GM12878 (cell line): ENCODE measurements around the gene SUMF1. TPM values are rescaled to one million over a fixed set of nuclear protein-coding genes. Genes with fewer than 3 reads are reported as not detected.

Experiments used
- ATAC-seq: fragments of 200-7000 bp; cut with Tn5 transposase; 3 replicates; pipeline ENCODE4 v1.9.1; 2020; ENCODE audit warnings: mild to moderate bottlenecking, moderate library complexity
- BruUV-seq: library from RNA; stranded (reverse); fragments of 400-500 nt; replicated peaks from 2 replicates; lab custom pipeline; 2021; lab: Mats Ljungman, UMichigan
- CTCF ChIA-PET: fragments of 300-600 bp; sonication (Branson Sonifier 250); formaldehyde crosslinking; extraction: SDS; loops from one replicate; lab custom pipeline; 2021; ENCODE audit warnings: inconsistent platforms; lab: Yijun Ruan, JAX
- POLR2A ChIA-PET: fragments of 350-600 bp; formaldehyde crosslinking; extraction: SDS; loops from one replicate; lab custom pipeline; 2021; ENCODE audit warnings: inconsistent platforms; lab: Charles Lee
- RAD21 ChIA-PET: fragments of 300-600 bp; sonication (Branson Sonifier 250); formaldehyde crosslinking; loops from one replicate; lab custom pipeline; 2023; ENCODE audit warnings: antibody characterized with exemption; ENCODE audit not compliant: unreplicated experiment; lab: Charles Lee
- SMC1A ChIA-PET: fragments of 300-600 bp; sonication (Branson Sonifier 250); formaldehyde crosslinking; loops from one replicate; lab custom pipeline; 2023; ENCODE audit not compliant: unreplicated experiment, uncharacterized antibody; lab: Charles Lee
- DNase-seq: peaks from one replicate; pipeline ENCODE4 v3.0.0-alpha.2; 2011; ENCODE audit warnings: low read depth, low spot score
- FAIRE-seq: peaks from 3 replicates; lab custom pipeline; 2011; peaks lifted over from hg19 to GRCh38; lab: Jason Lieb, UNC
- H2AFZ ChIP-seq: 2 replicates; pipeline ENCODE4 v1.6.0; 2011; ENCODE audit warnings: low read depth, low read length, control low read depth; ENCODE audit not compliant: control insufficient read depth
- H3K27ac ChIP-seq: 2 replicates; pipeline ENCODE4 v1.5.1; 2011; ENCODE audit warnings: control low read depth; ENCODE audit not compliant: control insufficient read depth, insufficient read depth
- H3K27me3 ChIP-seq, 2 experiments: replicated peaks in 1 of 2; 2 replicates each; pipeline versions ENCODE4 v1.6.0 to v1.6.1; 2011; ENCODE audit warnings: low read length in 1 of 2; ENCODE audit not compliant: control insufficient read depth in 2 of 2, insufficient read depth in 2 of 2
- H3K36me3 ChIP-seq, 2 experiments: 2 replicates each; pipeline ENCODE4 v1.5.1; 2011; ENCODE audit warnings: low read length in 1 of 2; ENCODE audit not compliant: control insufficient read depth in 2 of 2, insufficient read depth in 2 of 2
- H3K4me1 ChIP-seq: 2 replicates; pipeline ENCODE4 v1.6.1; 2011; ENCODE audit warnings: mild to moderate bottlenecking, low read length, moderate library complexity, mixed read lengths; ENCODE audit not compliant: control insufficient read depth, insufficient read depth
- H3K4me2 ChIP-seq: 2 replicates; pipeline ENCODE4 v1.6.0; 2011; ENCODE audit warnings: control low read depth; ENCODE audit not compliant: control insufficient read depth, insufficient read depth
- H3K4me3 ChIP-seq: fragments of 200-600 bp; sonication (generic); 2 replicates; pipeline ENCODE4 v1.5.1; 2016
- H3K79me2 ChIP-seq: 2 replicates; pipeline ENCODE4 v1.6.0; 2011; ENCODE audit warnings: low read length; ENCODE audit not compliant: control insufficient read depth, insufficient read depth
- H3K9ac ChIP-seq: 2 replicates; pipeline ENCODE4 v1.8.0; 2011; ENCODE audit warnings: low read length, control low read depth, mixed read lengths; ENCODE audit not compliant: control insufficient read depth, insufficient read depth
- H3K9me3 ChIP-seq: replicated peaks from 3 replicates; pipeline ENCODE4 v1.5.1; 2011; ENCODE audit warnings: mild to moderate bottlenecking, low read length; ENCODE audit not compliant: control insufficient read depth, insufficient read depth
- H4K20me1 ChIP-seq: 2 replicates; pipeline ENCODE4 v1.6.0; 2011; ENCODE audit not compliant: control insufficient read depth, insufficient read depth
- CREB1 ChIP-seq: IDR thresholded peaks from 2 replicates; pipeline ENCODE4 v1.6.1; 2012; ENCODE audit warnings: low read depth, mild to moderate bottlenecking, inconsistent platforms
- DPF2 ChIP-seq: fragments of 450-650 bp; IDR thresholded peaks from 2 replicates; pipeline ENCODE4 v1.6.1; 2017; ENCODE audit warnings: mild to moderate bottlenecking
- GATAD2B ChIP-seq: fragments of 450-650 bp; conservative IDR thresholded peaks from 2 replicates; pipeline ENCODE4 v1.6.1; 2017; ENCODE audit warnings: low read depth, mild to moderate bottlenecking, moderate library complexity
- HDAC6 ChIP-seq: fragments of 200-600 bp; sonication (generic); IDR thresholded peaks from one replicate; pipeline ENCODE4 v1.8.0; 2017; ENCODE audit warnings: antibody characterized with exemption; ENCODE audit not compliant: unreplicated experiment
- KLF5 ChIP-seq: fragments of 450-650 bp; IDR thresholded peaks from 2 replicates; pipeline ENCODE4 v1.6.1; 2014; ENCODE audit warnings: mild to moderate bottlenecking; ENCODE audit not compliant: partially characterized antibody
- NRF1 ChIP-seq: conservative IDR thresholded peaks from 2 replicates; pipeline ENCODE4 v1.6.1; 2011; ENCODE audit warnings: mild to moderate bottlenecking, low read depth, low read length, improper control_type of control experiment
- SIX5 ChIP-seq: IDR thresholded peaks from 2 replicates; pipeline ENCODE4 v1.6.1; 2011; ENCODE audit warnings: mild to moderate bottlenecking, low read depth, low read length, moderate library complexity; ENCODE audit not compliant: severe bottlenecking
- SMAD1 ChIP-seq: fragments of 450-650 bp; IDR thresholded peaks from 2 replicates; pipeline ENCODE4 v1.6.1; 2018; ENCODE audit warnings: mild to moderate bottlenecking, low read depth; ENCODE audit not compliant: partially characterized antibody
- TAF1 ChIP-seq: IDR thresholded peaks from 2 replicates; pipeline ENCODE4 v1.6.1; 2011; ENCODE audit warnings: mild to moderate bottlenecking, low read depth, low read length, borderline replicate concordance
- ZNF217 ChIP-seq: fragments of 450-650 bp; IDR thresholded peaks from 2 replicates; pipeline ENCODE4 v1.6.1; 2017; ENCODE audit warnings: antibody characterized with exemption, mild to moderate bottlenecking
- ZNF622 ChIP-seq: fragments of 450-650 bp; IDR thresholded peaks from 2 replicates; pipeline ENCODE4 v1.6.1; 2017; ENCODE audit warnings: mild to moderate bottlenecking, inconsistent platforms
- WGBS: methylation state at CpG from one replicate; pipeline ENCODE4 v1.1.6; 2016; ENCODE audit warnings: low lambda C conversion rate; ENCODE audit not compliant: insufficient replicate concordance, insufficient coverage; ENCODE audit errors: missing lambda C conversion rate; 5-methylcytosine and 5-hydroxymethylcytosine counted together
- in situ Hi-C: fragments of 300-500 bp; cut with MboI; formaldehyde crosslinking; loops from 9 replicates; pipeline ENCODE4 v1.14.3; 2018; ENCODE audit warnings: mixed read lengths
- intact Hi-C: fragments of 100-400 bp; cut with micrococcal nuclease; formaldehyde crosslinking; loops from one replicate; pipeline ENCODE4 v1.14.2; 2022; ENCODE audit not compliant: unreplicated experiment
- polyA plus RNA-seq, 11 experiments: library from polyadenylated mRNA; depleted of rRNA in 4 of 11; unstranded in 6 of 11; stranded (reverse) in 5 of 11; fragments of >200 nt; fragmentation: Nextera tagmentation in 4 of 11; fragmentation: Illumina TruSeq in 1 of 11; extraction: Ambion mirVana in 4 of 11; extraction: Trizol in 1 of 11; gene quantifications; 1 replicate in 1 of 11; 2 replicates in 10 of 11; pipeline versions ENCODE4 v1.2.1 to v1.2.3, GENCODE V29; 2011 to 2016; ENCODE audit warnings: inconsistent platforms in 2 of 11, missing spikeins in 2 of 11, low read depth in 1 of 11
- total RNA-seq, 4 experiments: library from RNA; depleted of rRNA in 3 of 4; stranded (reverse); fragments of >200 nt in 3 of 4; fragmentation: Illumina TruSeq in 1 of 4; extraction: Trizol in 1 of 4; gene quantifications; 2 replicates each; pipeline versions ENCODE4 v1.2.1 to v1.2.3, GENCODE V29; 2013 to 2021
- TF ChIP-seq, protein P1 (sequence below), 3 experiments: IDR thresholded peaks in 2 of 3; conservative IDR thresholded peaks in 1 of 3; 2 replicates each; pipeline ENCODE4 v1.5.1; 2011; ENCODE audit warnings: low read depth in 3 of 3, low read length in 3 of 3, mild to moderate bottlenecking in 3 of 3, control low read depth in 2 of 3, moderate library complexity in 2 of 3, inconsistent platforms in 1 of 3, mixed read lengths in 1 of 3; ENCODE audit not compliant: control insufficient read depth in 2 of 3, insufficient read depth in 1 of 3; ENCODE audit errors: extremely low read depth in 1 of 3

The SUMF1 gene
- total and polyA plus RNA-seq, 10 of the 15 experiments (the other 5 are each of a cell fraction or from before 2014, with no cell fraction given), result 3.2 to 14.3 (median 8.5) TPM

DNA sequence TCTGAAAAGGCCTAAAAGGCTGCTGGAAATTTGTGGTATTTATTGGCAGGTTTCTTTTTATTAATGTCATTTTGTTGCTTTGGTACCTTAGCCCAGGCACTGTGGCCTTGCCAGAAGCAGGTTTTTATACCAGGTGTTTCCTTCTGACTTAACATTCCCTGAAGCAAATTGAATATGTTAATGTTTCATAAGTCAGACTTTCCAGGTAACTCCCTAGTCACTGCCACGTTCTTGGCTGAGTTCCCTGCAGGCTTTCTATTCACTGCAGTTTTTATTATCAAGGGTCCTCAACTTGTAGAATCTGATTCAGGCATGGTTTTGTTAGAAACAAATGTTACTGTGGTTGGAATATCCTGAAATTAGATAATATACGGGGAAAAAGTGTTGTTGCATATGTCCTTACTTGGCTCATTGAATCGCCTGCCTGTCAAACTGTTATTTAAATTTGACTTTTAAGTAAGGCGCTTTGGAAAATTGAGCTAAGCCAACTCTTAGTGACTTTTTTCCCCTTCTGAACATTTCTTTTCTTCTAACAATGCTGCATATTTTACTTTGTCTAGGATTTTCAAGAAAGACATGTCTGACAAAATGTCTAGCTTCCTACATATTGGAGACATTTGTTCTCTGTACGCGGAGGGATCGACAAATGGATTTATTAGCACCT is 49.0 kb upstream of the SUMF1 start (continued):
- no peak for TF ChIP-seq ZNF622
- no peak for TF ChIP-seq CREB1

DNA sequence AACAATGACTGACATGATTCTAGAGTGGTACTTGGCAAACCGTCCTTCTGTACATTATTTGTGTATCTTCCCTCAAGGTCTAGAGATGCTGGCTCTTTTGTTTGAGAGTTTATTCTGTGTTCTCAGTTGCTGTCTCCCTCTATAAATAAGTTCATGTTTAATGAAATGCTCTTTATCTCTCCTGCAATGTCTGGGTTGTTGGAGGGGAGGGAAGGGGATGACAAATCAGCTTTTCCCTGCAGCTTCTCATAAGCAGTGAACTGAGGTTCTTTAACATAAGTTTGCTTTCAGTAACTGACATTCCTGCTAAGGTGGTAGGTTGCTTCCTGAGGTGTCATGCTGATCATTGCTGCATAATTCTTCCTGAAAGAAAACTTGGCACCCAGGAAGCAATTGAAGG is 47.8 kb upstream of the SUMF1 start:
- ChIA-PET CTCF (interaction anchor here (0.6 to 0.9 kb wide), 3 partner anchors 10 to 88 kb away, joined by 3 to 4 read pairs (median 3); no protein-coding TSS in a partner anchor), POLR2A (interaction anchor here (0.5 kb wide), 1 partner anchor 12 kb away, joined by 3 read pairs; no protein-coding TSS in a partner anchor), SMC1A (interaction anchor here (1.0 to 2.0 kb wide), 5 partner anchors 13 to 164 kb away, joined by 3 to 6 read pairs (median 3); partner anchors contain the start of gene SUMF1), RAD21 (interaction anchor here (1.4 to 1.7 kb wide), 2 partner anchors 11 to 20 kb away, joined by 4 read pairs; no protein-coding TSS in a partner anchor)
- Histone ChIP-seq H3K9me3 (no peaks in the 10 kb centered on the region), H3K36me3 (peaks cover 6 to 15% of the 10 kb centered on the region in 2 experiments), H3K4me1 (peaks cover 8% of the 10 kb centered on the region), H3K4me3 (no peak overlapping the region), H3K27me3 (no peaks in the 10 kb centered on the region), H3K79me2 (no peaks in the 10 kb centered on the region; the same call in none of the 2 replicates), H2AFZ (no peak overlapping the region), H3K9ac (no peak overlapping the region), H4K20me1 (peaks cover 10% of the 10 kb centered on the region; the same call in 1 of the 2 replicates), H3K4me2 (no peak overlapping the region), H3K27ac (no peak overlapping the region)
- 100% methylated on average over 1 of the region's 1 CpG for WGBS
- intact Hi-C loops, result no loop called here
- ATAC-seq, result no peak
- no peak for FAIRE-seq
- no TSS peak for BruUV-seq
- no peak for DNase-seq
- TF ChIP-seq SMAD1 (no peak), ZNF217 (no peak)
- in situ Hi-C loops, result no loop called here

DNA sequence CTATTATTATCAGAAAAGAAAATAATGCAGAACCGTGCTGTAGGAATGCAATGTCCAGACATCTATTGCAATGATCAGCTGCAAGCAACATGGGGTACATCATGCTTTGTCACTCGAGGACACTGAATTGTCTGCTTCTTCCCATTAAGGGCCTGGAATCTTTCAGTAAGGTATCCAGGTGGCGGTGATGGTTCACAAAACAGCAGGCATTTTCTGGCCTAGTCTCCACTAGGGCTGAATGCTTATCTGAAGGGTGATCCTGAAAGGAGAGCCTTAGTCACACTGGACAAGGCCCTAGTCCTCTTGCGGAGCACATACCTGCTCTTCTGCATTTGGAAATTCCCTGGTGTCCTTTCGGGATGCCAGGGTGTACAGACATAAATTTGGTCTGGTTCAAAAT is 47.3 kb upstream of the SUMF1 start:
- Histone ChIP-seq H2AFZ (no peak overlapping the region), H3K9ac (no peak overlapping the region), H3K4me1 (peaks cover 8% of the 10 kb centered on the region), H4K20me1 (peaks cover 6% of the 10 kb centered on the region; the same call in 1 of the 2 replicates), H3K36me3 (peaks cover 9 to 17% of the 10 kb centered on the region in 2 experiments), H3K4me2 (no peak overlapping the region), H3K9me3 (no peaks in the 10 kb centered on the region), H3K79me2 (peaks cover 1% of the 10 kb centered on the region), H3K27me3 (no peaks in the 10 kb centered on the region), H3K27ac (no peak overlapping the region), H3K4me3 (no peak overlapping the region)
- DNase-seq (no peak), FAIRE-seq (no peak), ATAC-seq (no peak)
- ChIA-PET POLR2A (no interaction called here), RAD21 (no interaction called here), SMC1A (interaction anchor here (1.0 to 1.5 kb wide), 3 partner anchors 13 to 163 kb away, joined by 3 read pairs; partner anchors contain the start of gene SUMF1), CTCF (interaction anchor here (0.7 kb wide), 1 partner anchor 71 kb away, joined by 3 read pairs; no protein-coding TSS in a partner anchor)
- in situ Hi-C loops (no loop called here), intact Hi-C loops (no loop called here)
- WGBS, result 96% methylated on average over 5 of the region's 5 CpGs
- TF ChIP-seq DPF2, result no peak
- no peak for TF ChIP-seq KLF5
- TF ChIP-seq, protein P1, sequence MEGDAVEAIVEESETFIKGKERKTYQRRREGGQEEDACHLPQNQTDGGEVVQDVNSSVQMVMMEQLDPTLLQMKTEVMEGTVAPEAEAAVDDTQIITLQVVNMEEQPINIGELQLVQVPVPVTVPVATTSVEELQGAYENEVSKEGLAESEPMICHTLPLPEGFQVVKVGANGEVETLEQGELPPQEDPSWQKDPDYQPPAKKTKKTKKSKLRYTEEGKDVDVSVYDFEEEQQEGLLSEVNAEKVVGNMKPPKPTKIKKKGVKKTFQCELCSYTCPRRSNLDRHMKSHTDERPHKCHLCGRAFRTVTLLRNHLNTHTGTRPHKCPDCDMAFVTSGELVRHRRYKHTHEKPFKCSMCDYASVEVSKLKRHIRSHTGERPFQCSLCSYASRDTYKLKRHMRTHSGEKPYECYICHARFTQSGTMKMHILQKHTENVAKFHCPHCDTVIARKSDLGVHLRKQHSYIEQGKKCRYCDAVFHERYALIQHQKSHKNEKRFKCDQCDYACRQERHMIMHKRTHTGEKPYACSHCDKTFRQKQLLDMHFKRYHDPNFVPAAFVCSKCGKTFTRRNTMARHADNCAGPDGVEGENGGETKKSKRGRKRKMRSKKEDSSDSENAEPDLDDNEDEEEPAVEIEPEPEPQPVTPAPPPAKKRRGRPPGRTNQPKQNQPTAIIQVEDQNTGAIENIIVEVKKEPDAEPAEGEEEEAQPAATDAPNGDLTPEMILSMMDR (IDR thresholded peaks at IDR 0.05 in 2 of 3, conservative IDR thresholded peaks at IDR 0.05 in 1 of 3; ENCODE audit: control insufficient read depth in 2 of 3, extremely low read depth in 1 of 3, insufficient read depth in 1 of 3, low read depth in 3 of 3, low read length in 3 of 3), result no peak
- TF ChIP-seq TAF1, result no peak
- TF ChIP-seq GATAD2B, result no peak
- no peak for TF ChIP-seq NRF1
- TF ChIP-seq SIX5, result no peak
- TF ChIP-seq HDAC6, result no peak
- BruUV-seq, result no TSS peak
